Gastrocnemius medialis (tissue), 4 donors: Measurements from ENCODE around the gene IL11RA.

ENCODE experiments used
- POLR2A ChIP-seq, 2 donors: fragments of 450-650 bp; IDR thresholded peaks; one replicate each; pipeline ENCODE4 v1.6.1; 2017; ENCODE audit warnings: antibody characterized with exemption in 2 of 2, mild to moderate bottlenecking in 2 of 2, moderate library complexity in 2 of 2
- TF ChIP-seq, protein P1 (sequence below), 5 experiments: fragments of 450-650 bp in 3 of 5; fragments of 200-600 bp in 2 of 5; sonication (generic) in 2 of 5; IDR thresholded peaks in 4 of 5; conservative IDR thresholded peaks in 1 of 5; 1 replicate in 4 of 5; 2 replicates in 1 of 5; pipeline ENCODE4 v1.5.1; 2016 to 2019; ENCODE audit warnings: antibody characterized with exemption in 5 of 5, mild to moderate bottlenecking in 3 of 5, moderate library complexity in 3 of 5

DNA sequence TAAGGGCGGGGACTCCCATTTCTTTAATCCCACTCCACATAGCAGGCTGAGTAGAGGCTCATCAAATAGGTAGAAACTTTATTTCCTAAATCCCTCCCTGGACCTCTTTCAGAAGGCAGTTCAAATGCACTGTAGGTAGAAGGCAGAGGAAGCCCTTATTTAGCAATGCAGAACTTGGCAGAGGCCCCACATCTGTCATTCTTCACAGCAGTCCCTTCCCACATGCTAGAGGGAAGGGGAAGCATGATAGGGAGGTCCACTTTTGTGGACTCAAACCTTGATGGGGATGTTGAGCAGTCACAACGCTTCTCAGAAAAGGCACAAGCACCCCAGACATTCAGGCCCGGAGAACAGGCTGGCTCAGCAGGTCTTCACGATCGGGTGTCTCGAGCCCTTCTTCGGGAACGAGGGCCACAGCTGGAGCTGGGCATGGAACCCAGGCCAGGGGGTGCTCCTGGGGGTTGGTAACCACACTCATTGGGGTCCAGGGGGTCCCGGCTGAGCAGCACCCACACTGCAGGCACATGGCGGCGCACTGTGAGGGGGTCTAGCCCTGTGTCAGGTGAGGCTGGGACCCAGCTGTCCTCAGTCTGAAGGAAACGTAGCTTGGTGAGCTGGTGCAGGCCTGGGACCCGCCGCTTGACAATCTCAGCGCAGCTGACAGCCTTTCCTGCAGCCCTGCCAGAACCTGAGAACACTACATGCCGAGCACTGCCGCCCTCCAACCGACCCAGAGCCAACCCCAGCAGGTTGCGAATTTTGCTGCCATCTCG is 41.4 kb upstream of the IL11RA start:
- TF ChIP-seq, protein P1, sequence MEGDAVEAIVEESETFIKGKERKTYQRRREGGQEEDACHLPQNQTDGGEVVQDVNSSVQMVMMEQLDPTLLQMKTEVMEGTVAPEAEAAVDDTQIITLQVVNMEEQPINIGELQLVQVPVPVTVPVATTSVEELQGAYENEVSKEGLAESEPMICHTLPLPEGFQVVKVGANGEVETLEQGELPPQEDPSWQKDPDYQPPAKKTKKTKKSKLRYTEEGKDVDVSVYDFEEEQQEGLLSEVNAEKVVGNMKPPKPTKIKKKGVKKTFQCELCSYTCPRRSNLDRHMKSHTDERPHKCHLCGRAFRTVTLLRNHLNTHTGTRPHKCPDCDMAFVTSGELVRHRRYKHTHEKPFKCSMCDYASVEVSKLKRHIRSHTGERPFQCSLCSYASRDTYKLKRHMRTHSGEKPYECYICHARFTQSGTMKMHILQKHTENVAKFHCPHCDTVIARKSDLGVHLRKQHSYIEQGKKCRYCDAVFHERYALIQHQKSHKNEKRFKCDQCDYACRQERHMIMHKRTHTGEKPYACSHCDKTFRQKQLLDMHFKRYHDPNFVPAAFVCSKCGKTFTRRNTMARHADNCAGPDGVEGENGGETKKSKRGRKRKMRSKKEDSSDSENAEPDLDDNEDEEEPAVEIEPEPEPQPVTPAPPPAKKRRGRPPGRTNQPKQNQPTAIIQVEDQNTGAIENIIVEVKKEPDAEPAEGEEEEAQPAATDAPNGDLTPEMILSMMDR (IDR thresholded peaks at IDR 0.05 in 4 of 5, conservative IDR thresholded peaks at IDR 0.05 in 1 of 5), result no peak
- no peak for TF ChIP-seq POLR2A (IDR thresholded peaks at IDR 0.05)
